ENCODE measurements around the gene ABTB2.
"Not testable (repeated sequence)": the region's sequence is repeated elsewhere in the genome, so short reads cannot be mapped to it uniquely, and the experiment has no call there.

The ABTB2 gene

DNA sequence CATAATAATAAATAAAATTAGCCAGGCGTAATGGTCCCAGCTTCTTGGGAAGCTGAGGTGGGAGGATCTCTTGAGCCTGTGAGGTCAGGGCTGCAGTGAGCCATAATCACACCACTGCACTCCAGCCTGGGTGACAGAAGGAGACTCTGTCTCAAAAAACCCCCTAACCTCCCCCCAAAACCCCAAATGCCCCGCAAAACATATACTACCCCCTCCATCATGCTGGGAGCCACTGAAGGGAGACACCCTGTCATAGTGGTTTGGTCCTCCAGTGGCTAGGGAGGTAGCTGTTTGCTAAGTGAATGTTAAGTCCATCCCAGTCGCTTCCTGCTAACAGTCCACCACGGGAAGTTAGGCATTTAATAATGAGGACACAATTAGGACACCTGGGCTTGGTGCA is 125.0 kb downstream of the ABTB2 start:
- no peak for DNase-seq

DNA sequence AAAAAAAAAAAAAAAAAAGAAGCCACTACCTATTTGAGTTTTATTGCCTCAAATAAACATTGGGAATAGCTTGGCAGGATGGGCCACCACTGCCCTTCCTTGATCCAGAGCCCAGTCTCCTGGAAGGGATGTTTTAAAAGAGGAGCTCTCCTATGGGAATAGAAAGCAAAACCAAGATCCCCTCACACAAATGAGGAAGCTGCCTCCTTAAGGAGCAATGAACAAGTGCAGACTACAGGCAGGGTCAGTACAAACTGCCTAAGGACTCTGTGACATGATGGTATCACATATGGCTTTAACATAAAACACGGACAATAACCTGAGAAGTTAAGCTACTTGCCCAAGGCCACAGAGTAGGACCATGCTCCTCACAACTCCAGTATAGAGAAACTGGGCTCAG is 131.6 kb downstream of the ABTB2 start:
- DNase-seq = no peak

DNA sequence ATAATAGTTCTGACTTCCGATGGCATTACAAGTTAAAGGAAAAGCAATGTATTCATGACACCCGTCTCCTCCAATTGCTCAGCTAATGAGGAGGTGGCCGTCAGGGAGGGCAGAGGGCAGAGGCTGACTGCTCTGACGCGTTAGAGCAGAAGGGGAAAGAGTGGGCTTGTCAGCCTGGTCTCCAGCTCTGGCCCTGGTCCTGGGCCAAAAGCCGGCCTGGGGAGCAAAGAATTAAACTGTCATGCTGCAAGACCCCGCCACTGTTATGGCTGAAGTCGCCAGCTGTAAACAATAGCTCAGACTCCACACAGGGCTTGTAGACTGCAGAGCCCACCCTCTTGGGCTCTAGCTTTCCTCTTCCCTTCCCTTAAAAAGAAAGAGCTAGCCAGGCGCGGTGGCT is 132.7 kb downstream of the ABTB2 start:
- no peak for DNase-seq

DNA sequence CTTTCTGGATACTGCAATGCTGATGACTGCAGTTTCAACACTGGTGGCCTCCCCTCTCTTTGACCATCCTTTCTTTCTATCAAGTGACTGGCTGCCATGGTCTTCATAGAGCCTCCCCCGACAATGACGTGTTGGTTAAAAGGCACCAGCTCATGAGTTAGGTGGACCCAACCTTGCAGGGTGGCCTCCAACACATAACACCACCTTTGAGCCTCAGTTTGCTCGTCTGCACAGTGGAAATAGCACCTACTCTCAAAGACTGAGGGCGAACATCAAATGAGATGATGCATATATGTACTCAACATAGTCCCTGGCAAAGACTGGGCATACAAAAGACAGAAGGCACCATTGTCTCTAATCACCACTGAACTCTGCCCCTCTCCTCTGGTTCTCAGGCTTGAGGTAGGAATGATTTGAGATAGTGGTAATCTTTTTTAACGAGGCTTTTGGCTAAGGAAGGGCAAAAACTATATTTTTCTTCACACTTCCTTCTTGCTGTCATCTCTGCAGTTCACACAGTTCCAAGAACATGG is 133.3 kb downstream of the ABTB2 start:
- no peak for DNase-seq

DNA sequence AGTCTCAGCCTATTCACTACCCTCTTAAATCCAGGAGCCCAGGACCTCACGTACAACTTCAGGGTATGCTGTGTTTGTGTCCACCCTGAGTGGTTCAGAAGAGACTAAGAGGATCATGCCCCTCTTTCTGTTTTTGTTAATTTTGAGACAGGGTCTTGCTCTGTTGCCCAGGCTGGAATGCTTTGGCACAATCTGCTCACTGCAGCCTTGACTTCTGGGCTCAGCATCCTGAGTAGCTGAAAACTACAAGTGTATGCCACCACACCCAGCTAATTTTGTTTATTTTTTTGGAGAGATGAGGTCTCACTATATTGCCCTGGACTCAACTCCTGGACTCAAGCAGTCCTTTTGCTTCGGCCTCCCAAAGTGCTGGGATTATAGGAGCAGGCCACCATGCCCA is 133.9 kb downstream of the ABTB2 start:
- DNase-seq = no peak

DNA sequence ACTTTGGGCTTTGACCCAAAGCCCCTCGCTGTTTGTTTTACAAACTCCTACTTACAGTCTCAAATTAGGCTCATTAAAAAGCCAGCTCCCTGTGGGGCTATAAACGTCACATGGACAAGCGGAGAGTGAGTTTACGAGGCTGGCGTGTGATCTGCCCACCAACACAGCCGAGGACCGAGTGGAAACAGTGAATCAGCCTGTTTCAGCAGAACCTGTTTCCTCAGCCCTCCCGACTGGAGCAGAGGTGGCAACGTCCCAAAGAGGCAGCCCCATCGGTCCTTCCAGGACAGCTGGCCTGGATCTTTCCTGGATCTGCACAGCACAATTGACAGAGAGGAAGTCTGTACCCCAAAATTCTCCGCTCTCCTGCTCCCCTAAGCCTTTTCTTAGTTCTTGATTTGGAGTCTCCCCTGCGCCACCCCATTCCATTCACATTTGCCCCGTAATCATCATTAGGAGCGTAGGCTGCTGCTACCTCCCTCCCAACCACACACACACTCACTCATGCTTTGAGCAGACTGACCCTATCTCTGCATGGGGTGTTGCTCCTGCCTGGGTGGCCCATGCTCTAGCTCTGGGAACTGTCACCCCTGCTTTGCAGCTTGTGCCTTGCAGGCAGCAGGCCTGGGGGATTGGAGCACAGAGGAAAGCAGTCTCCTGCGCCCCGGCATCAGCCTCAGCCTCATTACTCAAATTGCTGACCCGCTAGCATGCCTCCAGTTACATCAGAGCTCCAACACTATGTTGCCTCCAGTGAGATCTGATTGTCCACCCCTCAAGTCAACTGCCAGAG is 134.6 kb downstream of the ABTB2 start:
- DNase-seq = no peak

DNA sequence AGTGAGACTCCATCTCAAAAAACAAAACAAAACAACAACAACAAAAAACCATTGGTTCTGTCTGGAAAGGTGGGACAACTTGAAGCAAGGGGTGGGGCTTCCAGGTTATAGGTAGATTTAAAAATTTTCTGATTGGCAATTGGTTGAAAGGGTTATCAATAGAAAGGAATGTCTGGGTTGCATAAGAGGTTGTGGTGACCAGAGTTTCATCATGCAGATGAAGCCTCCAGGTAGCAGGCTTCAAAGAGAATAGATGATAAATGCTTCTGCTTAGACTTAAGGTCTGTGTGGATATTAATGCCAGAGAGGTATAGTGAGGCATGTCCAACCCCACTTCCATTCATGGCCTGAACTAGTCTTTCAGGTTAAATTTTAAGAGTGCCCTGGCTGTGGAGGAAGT is 135.8 kb downstream of the ABTB2 start:
- no peak for DNase-seq

DNA sequence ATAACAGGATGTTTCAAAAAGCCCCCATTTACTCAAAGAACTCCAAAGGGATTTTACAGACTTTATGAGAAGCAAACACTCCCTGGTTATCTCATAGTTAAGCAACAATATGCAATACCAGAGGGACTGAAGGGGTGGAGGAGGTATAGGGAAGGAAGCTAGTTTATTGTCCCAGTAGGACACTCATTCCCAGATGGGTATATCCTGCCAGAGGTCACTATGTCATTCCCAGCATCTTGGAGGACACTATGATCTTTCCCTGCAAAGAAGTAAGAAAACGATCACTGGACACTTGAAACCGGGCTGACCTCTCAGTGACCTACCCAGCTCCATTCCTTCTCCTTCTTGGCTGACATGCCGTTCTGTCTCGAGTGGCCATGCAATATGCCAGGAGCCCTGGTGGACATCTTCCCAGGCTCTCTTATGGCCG is 137.9 kb downstream of the ABTB2 start:
- DNase-seq = no peak

DNA sequence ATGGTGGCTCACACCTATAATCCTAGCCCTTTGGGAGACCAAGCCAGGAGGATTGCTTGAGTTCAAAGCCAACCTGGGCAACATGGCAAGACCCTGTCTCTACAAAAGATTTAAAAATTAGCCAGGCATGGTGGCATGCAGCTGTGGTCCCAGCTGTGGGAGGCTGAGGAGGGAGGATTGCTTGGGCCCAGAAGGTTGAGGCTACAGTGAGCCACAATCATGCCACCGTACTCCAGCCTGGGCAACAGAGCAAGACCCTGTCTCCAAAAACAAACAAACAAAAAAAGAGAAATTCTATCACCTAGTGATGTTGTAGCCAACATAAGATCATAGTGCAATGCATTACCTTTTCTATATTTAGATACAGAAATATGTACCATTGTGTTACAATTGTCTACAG is 138.5 kb downstream of the ABTB2 start:
- no peak for DNase-seq

DNA sequence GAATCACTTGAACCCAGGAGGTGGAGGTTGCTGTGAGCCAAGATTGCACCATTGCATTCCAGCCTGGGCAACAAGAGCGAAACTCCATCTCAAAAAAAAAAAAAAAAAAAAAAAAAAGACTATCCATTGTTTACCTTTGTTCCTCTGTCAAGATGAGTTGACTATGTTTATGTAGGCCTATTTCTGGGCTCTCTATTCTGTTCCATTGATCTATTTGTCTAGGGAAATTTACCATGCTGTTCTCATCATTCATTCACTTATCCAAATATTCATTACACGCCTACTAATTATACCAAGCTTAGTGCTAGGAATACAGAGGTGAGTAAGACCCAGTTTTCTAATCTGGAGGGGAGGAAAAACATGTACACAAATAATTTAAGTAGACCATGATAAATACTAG is 139.1 kb downstream of the ABTB2 start:
- DNase-seq = not testable (repeated sequence)

DNA sequence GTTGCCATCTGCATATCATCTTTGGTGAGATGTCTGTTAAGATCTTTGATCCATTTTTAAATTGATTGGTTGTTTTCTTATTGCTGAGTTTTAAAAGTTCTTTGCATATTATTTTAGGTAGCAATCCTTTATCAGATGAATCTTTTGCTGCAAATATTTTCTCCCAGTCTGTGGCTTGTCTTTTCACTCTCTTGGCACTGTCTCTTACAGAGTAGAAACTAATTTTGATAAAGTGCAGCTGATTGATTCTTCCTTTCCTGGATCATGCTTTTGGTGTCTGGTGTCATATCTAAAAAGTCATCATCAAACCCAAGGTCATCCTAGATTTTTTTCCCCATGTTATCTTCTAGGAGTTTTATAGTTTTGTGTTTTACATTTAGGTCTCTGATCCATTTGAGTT is 139.7 kb downstream of the ABTB2 start:
- DNase-seq = no peak

DNA sequence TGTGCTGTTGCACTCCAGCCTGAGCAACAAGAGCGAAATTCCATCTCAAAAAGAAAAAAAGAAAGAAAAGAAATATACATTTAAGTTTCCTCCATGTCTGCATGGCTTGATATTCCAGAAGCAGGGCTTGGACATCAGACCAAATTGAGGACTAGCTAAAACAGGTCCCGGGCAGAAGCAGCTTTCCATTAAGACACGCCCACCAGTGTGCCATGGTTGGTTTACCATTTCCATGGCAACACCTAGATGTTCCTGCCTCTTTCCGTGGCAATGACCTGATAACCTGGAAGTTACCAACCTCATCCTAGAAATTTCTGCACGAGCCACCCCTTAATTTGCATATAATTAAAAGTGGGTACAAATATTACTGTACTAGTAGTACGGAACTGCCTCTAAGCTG is 141.1 kb downstream of the ABTB2 start:
- no peak for DNase-seq

DNA sequence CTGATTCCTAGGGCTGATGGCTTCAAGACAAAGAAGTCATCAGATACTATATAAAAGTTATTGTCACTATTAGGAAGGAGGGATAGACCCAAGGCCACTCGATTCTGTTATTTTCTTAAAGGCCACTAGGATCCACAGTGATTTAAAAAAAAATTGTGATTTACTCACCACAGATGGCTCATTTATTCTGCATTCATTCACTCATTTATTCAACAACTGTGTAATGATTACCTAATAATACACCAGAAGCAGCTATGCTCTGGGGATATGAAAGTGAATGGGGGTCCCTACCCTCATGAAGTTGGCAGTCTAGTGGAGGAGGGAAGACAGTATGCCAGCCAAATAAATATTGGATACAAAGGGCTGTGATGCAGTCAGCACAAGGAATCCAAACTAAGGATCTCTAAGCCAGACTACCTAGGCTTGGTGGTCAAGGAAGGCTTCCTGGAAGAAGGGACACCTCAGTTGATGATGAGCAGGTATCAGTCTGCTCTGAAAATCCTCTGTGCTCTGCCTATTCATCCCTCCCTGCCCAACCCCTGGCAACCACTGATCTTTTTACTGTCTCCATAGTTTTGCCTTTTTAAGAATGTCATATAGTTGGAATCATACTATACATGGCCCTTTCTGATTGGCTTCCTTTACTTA is 141.9 kb downstream of the ABTB2 start:
- no peak for DNase-seq

DNA sequence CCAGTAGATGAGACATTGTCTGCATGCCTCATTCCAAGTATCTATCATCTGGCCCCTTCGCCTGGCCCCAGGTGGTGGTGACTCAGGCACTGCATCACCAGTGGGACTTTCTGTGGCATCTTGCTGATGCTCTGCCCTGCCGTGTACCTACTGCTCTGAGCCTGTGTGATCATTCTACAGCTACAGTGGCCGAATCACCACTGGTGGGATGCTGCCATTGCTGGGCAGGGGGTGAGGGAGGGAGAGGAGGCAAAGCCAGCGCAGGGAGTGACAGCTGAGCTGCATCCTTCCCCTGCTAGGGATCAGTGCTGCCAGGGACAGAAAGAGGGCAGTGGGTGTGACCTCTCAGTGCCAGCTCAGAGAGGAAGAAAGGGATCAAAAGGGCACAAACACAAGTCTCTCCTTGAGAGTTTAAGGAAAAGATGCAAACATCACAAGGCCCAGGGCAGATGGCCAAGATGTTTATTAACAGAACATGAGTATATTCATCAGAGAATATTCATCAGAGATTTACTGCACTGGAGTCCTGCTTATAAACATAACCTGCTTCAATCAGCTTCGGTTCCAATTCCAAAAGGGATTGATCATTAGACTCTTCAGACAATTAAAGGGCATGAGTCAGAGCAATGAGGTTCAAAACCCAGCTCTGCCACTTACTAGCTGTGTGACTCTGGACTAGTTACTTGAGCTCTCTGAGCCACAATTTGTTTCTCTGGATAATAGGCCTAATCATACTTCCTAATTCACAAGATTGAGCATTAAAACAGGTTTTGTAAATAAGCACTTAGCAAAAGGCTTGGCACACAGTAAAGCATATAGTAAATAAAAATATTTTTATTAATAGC is 142.6 kb downstream of the ABTB2 start:
- DNase-seq = no peak

DNA sequence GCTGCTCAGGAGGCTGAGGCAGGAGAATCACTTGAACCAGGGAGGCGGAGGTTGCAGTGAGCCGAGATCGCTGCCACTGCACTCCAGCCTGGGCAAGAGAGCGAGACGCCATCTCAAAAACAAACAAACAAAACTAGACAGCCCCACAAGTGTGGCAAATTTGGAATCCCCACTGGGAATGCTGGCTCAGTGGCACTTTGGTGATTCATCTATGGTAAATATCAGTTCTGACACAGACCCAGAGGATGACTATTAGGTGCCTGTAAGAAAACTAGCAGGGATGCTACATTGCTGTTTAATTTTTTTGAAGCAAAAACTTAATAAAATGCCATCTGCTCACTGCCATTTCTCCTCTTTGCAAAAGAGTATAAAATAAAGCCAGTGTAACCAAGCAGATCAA is 144.4 kb downstream of the ABTB2 start:
- no peak for DNase-seq

DNA sequence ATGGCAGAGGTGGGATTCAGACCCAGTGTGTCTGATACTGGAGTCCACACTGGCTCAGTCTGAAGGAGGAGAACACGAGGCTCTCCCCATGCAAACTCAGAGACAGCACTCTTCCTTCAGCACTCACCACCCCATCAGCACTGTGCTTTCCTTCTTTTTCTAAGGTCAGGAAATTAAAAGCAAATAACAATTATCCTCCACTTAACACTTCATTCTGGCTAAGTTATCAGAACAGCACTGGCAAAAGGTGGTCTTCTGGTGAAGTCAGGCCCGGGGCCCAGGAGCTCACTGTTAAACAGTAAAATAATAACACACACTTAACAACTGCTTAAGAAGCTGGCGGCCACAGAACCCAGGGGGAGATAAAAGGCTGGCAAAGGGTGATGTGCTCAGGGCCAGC is 145.2 kb downstream of the ABTB2 start:
- no peak for DNase-seq

DNA sequence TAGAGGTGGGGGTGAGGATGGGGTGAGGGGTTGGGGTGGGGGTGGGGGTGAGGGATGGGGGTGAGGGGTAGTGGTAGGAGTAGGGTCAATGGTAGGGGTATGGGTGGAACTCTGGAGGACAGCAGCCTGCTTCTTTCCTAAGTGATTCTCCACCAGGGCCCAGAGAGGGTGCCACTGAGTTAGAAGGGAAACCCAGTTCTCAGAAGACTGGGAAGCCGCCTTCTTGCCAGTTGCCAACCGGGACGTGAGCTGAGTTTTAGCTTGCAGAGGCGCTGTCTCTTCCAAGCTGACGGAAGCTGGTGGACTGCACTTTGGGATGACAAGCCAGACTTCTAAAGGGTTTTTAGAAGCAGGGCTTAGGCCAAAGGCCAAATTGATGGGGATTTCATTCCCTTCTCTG is 148.0 kb downstream of the ABTB2 start:
- no peak for DNase-seq

DNA sequence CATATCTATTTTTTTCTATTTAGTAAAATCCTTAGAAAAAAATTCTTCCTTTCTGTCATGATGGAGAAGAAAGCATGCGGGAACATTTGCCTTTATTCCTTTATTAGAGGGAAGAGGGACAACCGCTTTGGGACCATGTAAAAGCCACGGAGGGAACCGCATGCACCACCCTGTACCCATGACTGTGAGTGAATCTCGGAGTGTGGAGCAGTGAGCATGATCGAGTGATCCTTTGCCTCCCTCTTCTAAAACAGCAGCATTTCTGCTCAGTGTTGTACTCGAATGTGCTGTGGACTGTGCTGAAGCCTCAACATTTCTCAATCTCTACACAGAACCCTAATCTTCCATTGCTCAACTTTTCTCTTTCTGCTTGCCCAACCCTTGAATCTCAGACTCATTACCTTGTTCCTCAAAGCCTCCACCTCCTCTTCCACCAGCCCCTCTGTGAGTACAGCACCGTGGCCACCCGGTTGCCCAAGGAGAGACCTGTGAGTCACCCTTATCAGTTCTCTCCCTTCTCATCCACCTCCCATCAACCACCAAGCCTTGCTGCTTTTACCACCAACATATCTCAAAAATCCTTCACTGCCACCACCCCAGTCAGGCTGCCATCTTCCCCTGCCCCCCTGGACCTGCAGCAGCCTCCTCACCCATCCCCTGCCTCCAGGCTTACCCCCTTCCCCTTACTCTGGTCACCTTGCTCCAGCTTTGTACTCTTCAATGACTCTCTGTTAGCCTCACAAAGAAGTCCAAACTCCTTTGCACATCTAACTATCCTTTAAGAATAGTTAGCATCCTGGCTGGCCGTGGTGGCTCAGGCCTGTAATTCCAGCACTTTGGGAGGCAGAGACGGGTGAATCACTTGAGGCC is 149.3 kb downstream of the ABTB2 start:
- peak in 1 of 2 donors; percentile 59 for DNase-seq

DNA sequence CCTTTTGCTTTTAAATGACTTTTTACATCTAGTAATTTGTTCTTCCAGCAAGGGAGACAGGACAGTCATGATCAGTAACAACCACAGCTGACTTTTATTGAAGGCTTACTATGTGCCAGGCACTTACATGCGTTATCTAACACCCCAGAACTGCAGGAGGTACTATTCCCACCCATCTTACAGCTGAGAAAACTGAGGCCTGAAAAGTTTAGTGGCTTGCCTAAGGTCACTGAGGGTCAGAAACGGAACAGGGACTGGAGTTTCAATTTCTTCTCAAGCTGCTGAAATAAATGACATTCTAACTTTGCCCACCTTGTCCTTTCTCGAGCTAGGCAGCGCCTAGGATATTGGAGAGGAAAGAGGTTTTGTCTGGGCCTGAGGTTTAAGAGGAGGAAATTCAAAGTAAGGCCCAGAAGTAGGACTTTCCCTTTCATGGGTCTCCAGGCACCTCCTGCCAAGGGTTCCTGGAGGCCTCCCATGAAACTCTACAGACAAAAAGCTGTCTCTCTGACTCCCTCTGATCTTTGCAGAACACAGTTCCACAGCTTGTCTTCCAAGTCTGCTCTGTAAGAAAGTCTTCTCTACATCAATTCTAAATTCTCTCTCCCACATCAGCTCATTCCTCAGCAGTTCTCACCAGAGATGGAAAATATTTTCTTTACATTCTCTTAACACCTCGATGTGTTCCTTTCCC is 150.2 kb downstream of the ABTB2 start:
- DNase-seq = no peak

DNA sequence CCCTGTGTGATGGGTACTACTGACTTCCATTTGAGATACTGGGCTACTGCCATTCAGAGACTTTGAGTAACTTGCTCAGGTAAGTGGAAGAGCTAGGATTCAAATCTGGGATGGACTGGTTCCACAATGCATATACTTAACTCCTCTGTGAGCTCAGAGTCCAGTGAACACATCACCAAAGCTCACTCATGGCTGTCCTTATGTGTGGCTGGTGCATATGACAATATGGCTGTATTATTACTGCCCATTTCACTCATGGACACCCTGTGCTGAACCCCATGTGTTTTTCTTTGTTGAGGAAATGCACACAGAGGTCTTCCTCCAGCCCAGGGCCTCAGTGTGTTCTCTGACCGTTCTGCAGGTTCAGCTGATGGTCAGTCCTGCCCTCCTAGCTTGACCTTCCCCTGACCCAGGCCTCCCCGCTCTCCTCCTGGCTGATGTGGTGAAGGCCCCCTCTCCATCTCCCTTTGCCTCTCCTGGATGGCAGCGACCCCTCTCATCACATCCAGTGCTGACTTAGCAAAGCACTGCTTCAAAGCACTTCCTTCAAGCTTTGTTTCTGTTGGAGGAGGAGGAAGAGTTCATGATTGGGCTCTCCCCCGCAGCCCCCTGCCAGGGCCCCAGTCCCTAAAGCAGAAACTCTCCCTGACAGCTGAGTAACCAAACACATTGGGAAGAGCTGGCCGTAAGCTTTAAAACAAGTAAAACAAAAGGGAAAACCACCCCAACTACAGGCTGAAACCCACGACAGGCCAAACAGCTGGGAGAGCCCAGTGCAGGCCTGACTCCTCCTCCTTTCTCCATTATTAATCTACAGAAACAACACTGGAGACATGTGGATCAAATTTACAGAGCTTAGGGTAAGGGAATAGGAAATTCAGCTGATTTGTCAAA is 151.2 kb downstream of the ABTB2 start:
- no peak for DNase-seq
